ENCODE data around the gene ULK4. TPM values are rescaled to one million over a fixed set of nuclear protein-coding genes. Genes with fewer than 3 reads are reported as not detected.

The ULK4 gene
- total RNA-seq, 1 experiment from 2014 or later: 4.2 TPM

- no peak overlapping the region for H3K27ac Mint-ChIP-seq (ENCODE audit: unreplicated experiment)
- ChIA-PET CTCF (no interaction called here), POLR2A (no interaction called here)
- no peak overlapping the region for H3K4me3 Mint-ChIP-seq (ENCODE audit: unreplicated experiment)
- Histone ChIP-seq H3K4me3 (ENCODE audit: low read depth, low read length) (no peak overlapping the region), H3K27me3 (replicated peaks; ENCODE audit: control insufficient read depth, insufficient read depth, low read length) (no peaks in the 10 kb centered on the region), H3K36me3 (ENCODE audit: control insufficient read depth, insufficient read depth, low read length) (no peaks in the 10 kb centered on the region), H3K4me1 (no peaks in the 10 kb centered on the region), H3K9me3 (no peaks in the 10 kb centered on the region)
- DNase-seq: no peak
- no peaks in the 10 kb centered on the region for H3K36me3 Mint-ChIP-seq (ENCODE audit: insufficient read depth, unreplicated experiment)
- no peak for TF ChIP-seq CTCF (IDR thresholded peaks at IDR 0.05; ENCODE audit: insufficient read depth in 1 of 2, low read depth in 1 of 2, low read length in 1 of 2, severe bottlenecking in 1 of 2, unreplicated experiment in 1 of 2)
- intact Hi-C loops (cut with micrococcal nuclease; ENCODE audit: unreplicated experiment): no loop called here
- no peaks in the 10 kb centered on the region for H3K9me3 Mint-ChIP-seq (ENCODE audit: unreplicated experiment)
- no peaks in the 10 kb centered on the region for H3K27me3 Mint-ChIP-seq (ENCODE audit: insufficient read depth, unreplicated experiment)
- no peaks in the 10 kb centered on the region for H3K4me1 Mint-ChIP-seq (ENCODE audit: low read depth, unreplicated experiment)
- no TSS peak for BruUV-seq (replicated peaks)
Observed at GRCh38 chr3:41853540-41854196, 108.2 kb downstream of the ULK4 start.

- Histone ChIP-seq H3K36me3 (ENCODE audit: control insufficient read depth, insufficient read depth, low read length) (no peaks in the 10 kb centered on the region), H3K9me3 (no peaks in the 10 kb centered on the region), H3K4me3 (ENCODE audit: low read depth, low read length) (no peak overlapping the region), H3K27me3 (replicated peaks; ENCODE audit: control insufficient read depth, insufficient read depth, low read length) (no peaks in the 10 kb centered on the region), H3K4me1 (no peaks in the 10 kb centered on the region)
- Mint-ChIP-seq H3K36me3 (ENCODE audit: insufficient read depth, unreplicated experiment) (no peaks in the 10 kb centered on the region), H3K27me3 (ENCODE audit: insufficient read depth, unreplicated experiment) (no peaks in the 10 kb centered on the region), H3K4me1 (ENCODE audit: low read depth, unreplicated experiment) (no peaks in the 10 kb centered on the region), H3K27ac (ENCODE audit: unreplicated experiment) (no peak overlapping the region), H3K4me3 (ENCODE audit: unreplicated experiment) (no peak overlapping the region), H3K9me3 (ENCODE audit: unreplicated experiment) (no peaks in the 10 kb centered on the region)
- ChIA-PET POLR2A (no interaction called here), CTCF (no interaction called here)
- intact Hi-C loops (cut with micrococcal nuclease; ENCODE audit: unreplicated experiment): no loop called here
- no peak for DNase-seq
- TF ChIP-seq CTCF (IDR thresholded peaks at IDR 0.05; ENCODE audit: insufficient read depth in 1 of 2, low read depth in 1 of 2, low read length in 1 of 2, severe bottlenecking in 1 of 2, unreplicated experiment in 1 of 2): no peak
- BruUV-seq (replicated peaks): no TSS peak
Observed at GRCh38 chr3:41848753-41849574, 112.9 kb downstream of the ULK4 start.

GRCh38 chr3:41847679-41848078 is 114.2 kb downstream of the ULK4 start:
- no peaks in the 10 kb centered on the region for H3K4me1 Mint-ChIP-seq (ENCODE audit: low read depth, unreplicated experiment)
- H3K4me3 Mint-ChIP-seq (ENCODE audit: unreplicated experiment): no peak overlapping the region
- no peak for DNase-seq
- H3K9me3 ChIP-seq: no peaks in the 10 kb centered on the region
- H3K36me3 Mint-ChIP-seq (ENCODE audit: insufficient read depth, unreplicated experiment): no peaks in the 10 kb centered on the region
- H3K27me3 Mint-ChIP-seq (ENCODE audit: insufficient read depth, unreplicated experiment): no peaks in the 10 kb centered on the region
- H3K27me3 ChIP-seq (replicated peaks; ENCODE audit: control insufficient read depth, insufficient read depth, low read length): no peaks in the 10 kb centered on the region
- ChIA-PET POLR2A (no interaction called here), CTCF (no interaction called here)
- BruUV-seq (replicated peaks): no TSS peak
- no peak overlapping the region for H3K27ac Mint-ChIP-seq (ENCODE audit: unreplicated experiment)
- peaks cover 4% of the 10 kb centered on the region for H3K9me3 Mint-ChIP-seq (ENCODE audit: unreplicated experiment)
- intact Hi-C loops (cut with micrococcal nuclease; ENCODE audit: unreplicated experiment): no loop called here
- H3K4me1 ChIP-seq: no peaks in the 10 kb centered on the region
- H3K4me3 ChIP-seq (ENCODE audit: low read depth, low read length): no peak overlapping the region
- no peak for TF ChIP-seq CTCF (IDR thresholded peaks at IDR 0.05; ENCODE audit: insufficient read depth in 1 of 2, low read depth in 1 of 2, low read length in 1 of 2, severe bottlenecking in 1 of 2, unreplicated experiment in 1 of 2)
- no peaks in the 10 kb centered on the region for H3K36me3 ChIP-seq (ENCODE audit: control insufficient read depth, insufficient read depth, low read length)
